H1 (cell line): ENCODE results near the gene ZNF764. TPM values are rescaled to one million over a fixed set of nuclear protein-coding genes. Genes with fewer than 3 reads are reported as not detected.

ENCODE experiments used
- CTCF ChIA-PET: fragments of 300-600 bp; sonication (Branson Sonifier 250); formaldehyde crosslinking; loops from one replicate; lab custom pipeline; 2021; ENCODE audit not compliant: partially characterized antibody; lab: Charles Lee
- POLR2A ChIA-PET: fragments of 300-600 bp; sonication (Branson Sonifier 250); formaldehyde crosslinking; loops from one replicate; lab custom pipeline; 2021; ENCODE audit warnings: inconsistent platforms; ENCODE audit not compliant: partially characterized antibody; lab: Charles Lee
- DNase-seq, 2 experiments: peaks; one replicate each; pipeline versions ENCODE4 v3.0.0 to v3.0.0-alpha.2; 2010 to 2022; ENCODE audit warnings: low spot score in 2 of 2, low read depth in 1 of 2, mixed read lengths in 1 of 2
- FAIRE-seq: peaks from 2 replicates; lab custom pipeline; 2011; peaks lifted over from hg19 to GRCh38; lab: Jason Lieb, UNC
- H2AFZ ChIP-seq: 2 replicates; pipeline ENCODE4 v1.8.1; 2012; ENCODE audit warnings: low read length, inconsistent platforms
- H2AK5ac ChIP-seq: 2 replicates; pipeline ENCODE4 v1.6.1; 2013; ENCODE audit warnings: low read depth, low read length
- H2BK120ac ChIP-seq: replicated peaks from 2 replicates; pipeline ENCODE3; 2013; ENCODE audit warnings: low read depth, low read length, inconsistent platforms
- H2BK12ac ChIP-seq: 2 replicates; pipeline ENCODE4 v1.6.1; 2013; ENCODE audit warnings: low read depth, low read length
- H2BK15ac ChIP-seq: 2 replicates; pipeline ENCODE4 v1.6.1; 2013; ENCODE audit warnings: low read length
- H2BK20ac ChIP-seq: 2 replicates; pipeline ENCODE4 v1.6.1; 2013; ENCODE audit warnings: low read length
- H2BK5ac ChIP-seq: 2 replicates; pipeline ENCODE4 v1.6.1; 2013; ENCODE audit warnings: low read depth, low read length
- H3K14ac ChIP-seq: 2 replicates; pipeline ENCODE4 v1.6.1; 2013; ENCODE audit warnings: inconsistent platforms; ENCODE audit not compliant: insufficient read length
- H3K18ac ChIP-seq: 2 replicates; pipeline ENCODE4 v1.6.1; 2013; ENCODE audit warnings: low read length; ENCODE audit errors: extremely low read depth
- H3K23ac ChIP-seq: 2 replicates; pipeline ENCODE4 v1.6.1; 2013; ENCODE audit warnings: inconsistent platforms; ENCODE audit not compliant: insufficient read length
- H3K23me2 ChIP-seq: 2 replicates; pipeline ENCODE4 v1.6.1; 2013; ENCODE audit warnings: low read depth, low read length
- H3K27ac ChIP-seq: 2 replicates; pipeline ENCODE4 v1.6.1; 2011; ENCODE audit warnings: low read depth, low read length, inconsistent platforms
- H3K27me3 ChIP-seq, 4 experiments: replicated peaks in 1 of 4; 1 replicate in 1 of 4; 2 replicates in 3 of 4; pipeline versions ENCODE4 v1.6.1 to v1.8.1; 2011 to 2013; ENCODE audit warnings: low read length in 3 of 4, mild to moderate bottlenecking in 3 of 4, inconsistent platforms in 2 of 4, mixed read lengths in 2 of 4, moderate library complexity in 1 of 4; ENCODE audit not compliant: control insufficient read depth in 3 of 4, insufficient read depth in 3 of 4; ENCODE audit errors: extremely low read depth in 1 of 4
- H3K36me3 ChIP-seq, 4 experiments: 2 replicates each; pipeline versions ENCODE4 v1.6.1 to v1.8.1; 2011 to 2013; ENCODE audit warnings: mild to moderate bottlenecking in 4 of 4, low read length in 3 of 4, moderate library complexity in 2 of 4, control low read depth in 1 of 4, inconsistent platforms in 1 of 4; ENCODE audit not compliant: insufficient read depth in 4 of 4, control insufficient read depth in 2 of 4
- H3K4ac ChIP-seq: replicated peaks from 2 replicates; pipeline ENCODE3; 2013; ENCODE audit warnings: low read length, low read depth, mixed read lengths, inconsistent platforms; ENCODE audit not compliant: insufficient read length
- H3K4me1 ChIP-seq, 4 experiments: replicated peaks in 1 of 4; 1 replicate in 1 of 4; 2 replicates in 3 of 4; pipeline versions ENCODE4 v1.6.1 to v1.8.1; 2011 to 2013; ENCODE audit warnings: low read length in 3 of 4, inconsistent platforms in 2 of 4, mixed read lengths in 1 of 4; ENCODE audit not compliant: insufficient read depth in 4 of 4, control insufficient read depth in 3 of 4
- H3K4me2 ChIP-seq, 2 experiments: 2 replicates each; pipeline versions ENCODE4 v1.6.1 to v1.8.1; 2011 to 2013; ENCODE audit warnings: low read depth in 2 of 2, low read length in 2 of 2, control low read depth in 1 of 2, inconsistent platforms in 1 of 2, mild to moderate bottlenecking in 1 of 2; ENCODE audit not compliant: insufficient read depth in 1 of 2
- H3K4me3 ChIP-seq, 4 experiments: fragments of 200-600, 300-600 bp in 1 of 4; sonication (generic), shearing (Covaris generic), sonication (Bioruptor Twin) in 1 of 4; 2 replicates each; pipeline versions ENCODE4 v1.5.1 to v1.8.1; 2011 to 2016; ENCODE audit warnings: low read length in 4 of 4, low read depth in 3 of 4, control low read depth in 2 of 4, inconsistent platforms in 2 of 4, mild to moderate bottlenecking in 2 of 4, mixed read lengths in 1 of 4, moderate library complexity in 1 of 4; ENCODE audit not compliant: insufficient read depth in 2 of 4; ENCODE audit errors: extremely low read depth in 1 of 4
- H3K56ac ChIP-seq: replicated peaks from 2 replicates; pipeline ENCODE3; 2013; ENCODE audit warnings: low read depth, mild to moderate bottlenecking, mixed read lengths, low read length, inconsistent platforms; ENCODE audit not compliant: insufficient read length
- H3K79me1 ChIP-seq: 2 replicates; pipeline ENCODE4 v1.6.1; 2013; ENCODE audit warnings: low read depth, low read length, control low read depth
- H3K79me2 ChIP-seq, 2 experiments: 2 replicates each; pipeline versions ENCODE4 v1.6.1 to v1.8.1; 2012 to 2013; ENCODE audit warnings: low read length in 2 of 2, mild to moderate bottlenecking in 2 of 2, inconsistent platforms in 1 of 2; ENCODE audit not compliant: insufficient read depth in 2 of 2, control insufficient read depth in 1 of 2
- H3K9ac ChIP-seq, 4 experiments: replicated peaks in 1 of 4; 1 replicate in 1 of 4; 2 replicates in 3 of 4; pipeline versions ENCODE4 v1.6.1 to v1.8.1; 2011 to 2013; ENCODE audit warnings: low read depth in 3 of 4, low read length in 3 of 4, control low read depth in 2 of 4, mild to moderate bottlenecking in 2 of 4, moderate library complexity in 2 of 4, inconsistent platforms in 1 of 4; ENCODE audit errors: extremely low read depth in 1 of 4
- H3K9me3 ChIP-seq, 2 experiments: 2 replicates each; pipeline versions ENCODE4 v1.6.1 to v1.8.1; 2012 to 2013; ENCODE audit warnings: mild to moderate bottlenecking in 2 of 2, moderate library complexity in 2 of 2, control low read depth in 1 of 2, inconsistent platforms in 1 of 2, low read depth in 1 of 2, low read length in 1 of 2, mixed read lengths in 1 of 2; ENCODE audit not compliant: insufficient read depth in 2 of 2
- H4K20me1 ChIP-seq, 2 experiments: replicated peaks in 1 of 2; 2 replicates each; pipeline versions ENCODE3 to v1.8.1; 2011 to 2013; ENCODE audit warnings: inconsistent platforms in 2 of 2, low read length in 2 of 2, mild to moderate bottlenecking in 1 of 2; ENCODE audit not compliant: insufficient read depth in 2 of 2, control insufficient read depth in 1 of 2
- H4K5ac ChIP-seq: 2 replicates; pipeline ENCODE4 v1.6.1; 2013; ENCODE audit warnings: low read length, low read depth, mixed read lengths, inconsistent platforms; ENCODE audit not compliant: insufficient read length
- H4K8ac ChIP-seq: 2 replicates; pipeline ENCODE4 v1.8.0; 2013; ENCODE audit warnings: mild to moderate bottlenecking, moderate library complexity, low read length, inconsistent platforms; ENCODE audit not compliant: insufficient read depth; ENCODE audit errors: extremely low read depth
- H4K91ac ChIP-seq: replicated peaks from 2 replicates; pipeline ENCODE3; 2013; ENCODE audit warnings: low read length, mixed read lengths, inconsistent platforms; ENCODE audit not compliant: insufficient read length
- CBX5 ChIP-seq: fragments of 300-800, 300-1000 bp; sonication (generic); IDR thresholded peaks from 2 replicates; pipeline ENCODE4 v1.7.1; 2016; ENCODE audit warnings: antibody characterized with exemption, low read length, low read depth
- E2F6 ChIP-seq: IDR thresholded peaks from 2 replicates; pipeline ENCODE4 v1.6.1; 2012; ENCODE audit warnings: inconsistent platforms
- EGR1 ChIP-seq: IDR thresholded peaks from 2 replicates; pipeline ENCODE4 v1.6.1; 2011; ENCODE audit warnings: low read depth, low read length, borderline replicate concordance
- GTF2F1 ChIP-seq: IDR thresholded peaks from 2 replicates; pipeline ENCODE4 v1.6.1; 2012; ENCODE audit warnings: low read depth, low read length, improper control_type of control experiment, borderline replicate concordance
- JUND ChIP-seq: IDR thresholded peaks from 2 replicates; pipeline ENCODE4 v1.6.1; 2011; ENCODE audit warnings: mild to moderate bottlenecking, improper control_type of control experiment, low read length
- NRF1 ChIP-seq: IDR thresholded peaks from 2 replicates; pipeline ENCODE4 v1.6.1; 2011; ENCODE audit warnings: mild to moderate bottlenecking, low read depth, low read length, improper control_type of control experiment
- RAD21 ChIP-seq, 2 experiments: IDR thresholded peaks in 1 of 2; conservative IDR thresholded peaks in 1 of 2; 2 replicates each; pipeline ENCODE4 v1.6.1; 2011; ENCODE audit warnings: low read depth in 2 of 2, low read length in 2 of 2, improper control_type of control experiment in 1 of 2, inconsistent platforms in 1 of 2, mild to moderate bottlenecking in 1 of 2, moderate library complexity in 1 of 2
- TAF7 ChIP-seq: optimal IDR thresholded peaks from 2 replicates; pipeline ENCODE3; 2011; ENCODE audit warnings: low read depth, mild to moderate bottlenecking, inconsistent platforms, low read length, moderate library complexity, borderline replicate concordance
- WGBS, 2 experiments: shearing (Covaris generic) in 1 of 2; methylation state at CpG; one replicate each; pipeline versions ENCODE4 v1.1.6 to v1.1.7; 2013 to 2015; ENCODE audit warnings: low lambda C conversion rate in 2 of 2, mixed read lengths in 2 of 2, inconsistent platforms in 1 of 2, low coverage in 1 of 2, missing lambda C conversion rate in 1 of 2; ENCODE audit not compliant: insufficient replicate concordance in 2 of 2, insufficient coverage in 1 of 2, insufficient read length in 1 of 2; ENCODE audit errors: extremely low coverage in 1 of 2, missing lambda C conversion rate in 1 of 2; 5-methylcytosine and 5-hydroxymethylcytosine counted together
- polyA plus RNA-seq, 7 experiments: library from polyadenylated mRNA; depleted of rRNA in 3 of 7; stranded (reverse) in 5 of 7; unstranded in 2 of 7; fragments of >200 nt in 5 of 7; fragments of 200-250 nt in 2 of 7; gene quantifications; 1 replicate in 5 of 7; 2 replicates in 1 of 7; 4 replicates in 1 of 7; pipeline versions ENCODE4 v1.2.1 to v1.2.3, GENCODE V29; 2011 to 2013; ENCODE audit warnings: missing spikeins in 2 of 7, mixed read lengths in 2 of 7
- total RNA-seq: library from RNA; stranded (reverse); fragmentation: NEBNext Ultra II Directional; extraction: Animal tissue kit (Norgen Biotek cat#: 25700); gene quantifications from 2 replicates; pipeline ENCODE4 v1.2.1, GENCODE V29; 2021
- TF ChIP-seq, protein P1 (sequence below): IDR thresholded peaks from 2 replicates; pipeline ENCODE4 v1.6.1; 2012; ENCODE audit warnings: low read length, inconsistent platforms
- TF ChIP-seq, protein P2 (sequence below): IDR thresholded peaks from 2 replicates; pipeline ENCODE4 v1.6.1; 2011; ENCODE audit warnings: low read length, improper control_type of control experiment

ZNF764 gene
- total and polyA plus RNA-seq, 2 of the 8 experiments (the other 6 are each of a cell fraction or from before 2014, with no cell fraction given): 5.7 to 7.7 TPM

DNA sequence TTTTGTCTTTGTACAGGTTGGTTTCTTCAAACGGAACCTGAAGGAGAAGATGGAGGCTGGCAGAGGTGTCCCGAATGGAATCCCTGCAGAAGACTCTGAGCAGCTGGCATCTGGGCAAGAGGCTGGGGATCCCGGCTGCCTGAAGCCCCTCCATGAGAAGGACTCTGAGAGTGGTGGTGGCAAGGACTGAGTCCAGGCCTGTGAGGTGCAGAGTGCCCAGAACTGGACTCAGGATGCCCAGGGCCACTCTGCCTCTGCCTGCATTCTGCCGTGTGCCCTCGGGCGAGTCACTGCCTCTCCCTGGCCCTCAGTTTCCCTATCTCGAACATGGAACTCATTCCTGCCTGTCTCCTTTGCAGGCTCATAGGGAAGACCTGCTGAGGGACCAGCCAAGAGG is 36.7 kb downstream of the ZNF764 start:
- Histone ChIP-seq H3K23me2 (peaks cover 2% of the 10 kb centered on the region; the same call in 1 of the 2 replicates), H4K20me1 (peaks cover 0 to 2% of the 10 kb centered on the region in 2 experiments), H3K4ac (no peak overlapping the region), H3K79me2 (no peaks in the 10 kb centered on the region), H3K4me3 (no peak overlapping the region), H3K23ac (no peak overlapping the region), H3K9ac (no peak overlapping the region), H2BK12ac (no peak overlapping the region), H4K91ac (no peak overlapping the region), H3K4me2 (no peak overlapping the region), H4K5ac (no peak overlapping the region), H2BK20ac (no peak overlapping the region), H3K56ac (no peak overlapping the region), H3K9me3 (no peaks in the 10 kb centered on the region), H3K14ac (no peak overlapping the region), H2BK15ac (no peak overlapping the region), H3K36me3 (peaks cover 0 to 11% (median 0%) of the 10 kb centered on the region in 4 experiments; a peak in 1 of 8 replicates), H3K79me1 (no peaks in the 10 kb centered on the region), H4K8ac (no peak overlapping the region), H2AK5ac (no peak overlapping the region), H3K4me1 (no peaks in the 10 kb centered on the region; a peak in 1 of 7 replicates), H2BK120ac (no peak overlapping the region), H2AFZ (no peak overlapping the region), H3K27me3 (no peaks in the 10 kb centered on the region; a peak in 1 of 7 replicates), H3K27ac (no peak overlapping the region), H3K18ac (no peak overlapping the region), H2BK5ac (no peak overlapping the region)
- 96% methylated on average over 4 of the region's 7 CpGs; no CpG with 5 or more reads in 1 of the 2 experiments for WGBS, 2 experiments
- DNase-seq: no peak
- ChIA-PET POLR2A (interaction anchor here (0.7 to 1.0 kb wide), 2 partner anchors 53 to 89 kb away, joined by 3 read pairs; no protein-coding TSS in a partner anchor), CTCF (interaction anchor here (0.9 to 1.5 kb wide), 3 partner anchors 38 to 72 kb away, joined by 3 to 7 read pairs (median 4); no protein-coding TSS in a partner anchor)
- FAIRE-seq: no peak
- TF ChIP-seq RAD21 (IDR thresholded peaks at IDR 0.05 in 1 of 2, conservative IDR thresholded peaks at IDR 0.05 in 1 of 2; ENCODE audit: low read depth in 2 of 2, low read length in 2 of 2) (no peak), JUND (no peak), CBX5 (no peak), TAF7 (no peak), GTF2F1 (no peak), E2F6 (no peak), NRF1 (no peak), EGR1 (no peak)
- TF ChIP-seq, protein P1, sequence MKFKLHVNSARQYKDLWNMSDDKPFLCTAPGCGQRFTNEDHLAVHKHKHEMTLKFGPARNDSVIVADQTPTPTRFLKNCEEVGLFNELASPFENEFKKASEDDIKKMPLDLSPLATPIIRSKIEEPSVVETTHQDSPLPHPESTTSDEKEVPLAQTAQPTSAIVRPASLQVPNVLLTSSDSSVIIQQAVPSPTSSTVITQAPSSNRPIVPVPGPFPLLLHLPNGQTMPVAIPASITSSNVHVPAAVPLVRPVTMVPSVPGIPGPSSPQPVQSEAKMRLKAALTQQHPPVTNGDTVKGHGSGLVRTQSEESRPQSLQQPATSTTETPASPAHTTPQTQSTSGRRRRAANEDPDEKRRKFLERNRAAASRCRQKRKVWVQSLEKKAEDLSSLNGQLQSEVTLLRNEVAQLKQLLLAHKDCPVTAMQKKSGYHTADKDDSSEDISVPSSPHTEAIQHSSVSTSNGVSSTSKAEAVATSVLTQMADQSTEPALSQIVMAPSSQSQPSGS: no peak
- TF ChIP-seq, protein P2, sequence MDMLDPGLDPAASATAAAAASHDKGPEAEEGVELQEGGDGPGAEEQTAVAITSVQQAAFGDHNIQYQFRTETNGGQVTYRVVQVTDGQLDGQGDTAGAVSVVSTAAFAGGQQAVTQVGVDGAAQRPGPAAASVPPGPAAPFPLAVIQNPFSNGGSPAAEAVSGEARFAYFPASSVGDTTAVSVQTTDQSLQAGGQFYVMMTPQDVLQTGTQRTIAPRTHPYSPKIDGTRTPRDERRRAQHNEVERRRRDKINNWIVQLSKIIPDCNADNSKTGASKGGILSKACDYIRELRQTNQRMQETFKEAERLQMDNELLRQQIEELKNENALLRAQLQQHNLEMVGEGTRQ: no peak
